HL-60 (cell line): ENCODE measurements around the gene SEZ6.
A peak's percentile ranks its signal among the peaks of the same experiment; 100 is the strongest.

Source experiments
- DNase-seq, 2 experiments: peaks; one replicate each; pipeline ENCODE4 v3.0.0-alpha.2; 2010 to 2020; ENCODE audit warnings: low read depth in 1 of 2, low spot score in 1 of 2
- H3K27ac ChIP-seq: fragments of 250-450 bp; sonication (Bioruptor Pico); replicated peaks from 2 replicates; pipeline ENCODE4 v1.5.1; 2020; ENCODE audit warnings: mild to moderate bottlenecking, moderate library complexity
- H3K27me3 ChIP-seq: fragments of 250-450 bp; sonication (Bioruptor Pico); 2 replicates; pipeline ENCODE4 v1.5.1; 2021; ENCODE audit warnings: mild to moderate bottlenecking, moderate library complexity; ENCODE audit not compliant: insufficient read depth, poor library complexity, severe bottlenecking
- H3K4me3 ChIP-seq: replicated peaks from 2 replicates; pipeline ENCODE4 v1.5.1; 2011; ENCODE audit warnings: mild to moderate bottlenecking, control low read depth, low read length; ENCODE audit not compliant: insufficient read depth
- CTCF ChIP-seq: IDR thresholded peaks from one replicate; pipeline ENCODE4 v1.5.1; 2011; ENCODE audit warnings: low read length, control low read depth, inconsistent platforms; ENCODE audit not compliant: insufficient read depth
- GABPA ChIP-seq: IDR thresholded peaks from 2 replicates; pipeline ENCODE4 v1.6.1; 2012; ENCODE audit warnings: low read depth
- POLR2AphosphoS5 ChIP-seq: IDR thresholded peaks from 2 replicates; pipeline ENCODE4 v1.6.1; 2012; ENCODE audit warnings: low read depth
- REST ChIP-seq: IDR thresholded peaks from 2 replicates; pipeline ENCODE4 v1.6.1; 2012; ENCODE audit warnings: low read depth; ENCODE audit not compliant: insufficient replicate concordance
- SPI1 ChIP-seq: IDR thresholded peaks from 2 replicates; pipeline ENCODE4 v1.6.1; 2012; ENCODE audit warnings: low read depth, mild to moderate bottlenecking, borderline replicate concordance

The SEZ6 gene

GRCh38 chr17:28968914-28969295, 36.9 kb downstream of the SEZ6 start:
- Histone ChIP-seq H3K27ac (no peak overlapping the region), H3K4me3 (no peak overlapping the region), H3K27me3 (no peaks in the 10 kb centered on the region)
- DNase-seq = no peak
- TF ChIP-seq POLR2AphosphoS5 (no peak), GABPA (no peak), CTCF (no peak), REST (no peak), SPI1 (no peak)

- Histone ChIP-seq H3K27ac (no peak overlapping the region), H3K4me3 (no peak overlapping the region), H3K27me3 (no peaks in the 10 kb centered on the region)
- DNase-seq = no peak
- TF ChIP-seq GABPA (no peak), REST (no peak), SPI1 (no peak), CTCF (no peak), POLR2AphosphoS5 (no peak)
These were observed 37.5 kb downstream of the SEZ6 start for GRCh38 chr17:28968231-28968913.

- TF ChIP-seq SPI1 (0 out of 2 replicates have a peak, but pooled peaks have one; percentile 29), POLR2AphosphoS5 (no peak)
- no peak overlapping the region for H3K4me3 ChIP-seq
- peak in 1 of 2 experiments; percentile 74 for DNase-seq
- H3K27ac ChIP-seq = peak overlapping the region; percentile 21
- no peaks in the 10 kb centered on the region for H3K27me3 ChIP-seq
These were observed 38.4 kb downstream of the SEZ6 start for GRCh38 chr17:28967221-28968135.

- H3K27ac ChIP-seq = no peak overlapping the region
- no peaks in the 10 kb centered on the region for H3K27me3 ChIP-seq
- no peak for TF ChIP-seq REST
- no peak for TF ChIP-seq SPI1
- no peak for TF ChIP-seq GABPA
- TF ChIP-seq POLR2AphosphoS5 = no peak
- no peak for TF ChIP-seq CTCF
- H3K4me3 ChIP-seq = no peak overlapping the region
- DNase-seq = no peak
These were observed 42.0 kb downstream of the SEZ6 start for GRCh38 chr17:28963841-28964240.
